Spleen (tissue), 7 donors: ENCODE measurements around the gene LYPD4.

Experiments used
- POLR2A ChIP-seq, 3 donors: fragments of 450-650 bp; IDR thresholded peaks; one replicate each; pipeline ENCODE4 v1.5.1; 2017; ENCODE audit warnings: antibody characterized with exemption in 3 of 3, mild to moderate bottlenecking in 1 of 3
- TF ChIP-seq, protein P1 (sequence below), 11 experiments: fragments of 200-600 bp in 7 of 11; fragments of 450-650 bp in 4 of 11; sonication (generic) in 4 of 11; IDR thresholded peaks in 8 of 11; conservative IDR thresholded peaks in 3 of 11; 1 replicate in 7 of 11; 2 replicates in 4 of 11; pipeline versions ENCODE4 v1.4.0 to v1.8.0; 2016 to 2021; ENCODE audit warnings: antibody characterized with exemption in 11 of 11, inconsistent platforms in 4 of 11, mild to moderate bottlenecking in 1 of 11
- donor health status: DM: no; HTN: no; CAD: no; lungs with moderate emphysema.
- donor health status: DM: no; HTN: no; CAD: no.
- donor health status: DM: no; HTN: no; CAD: no.

DNA sequence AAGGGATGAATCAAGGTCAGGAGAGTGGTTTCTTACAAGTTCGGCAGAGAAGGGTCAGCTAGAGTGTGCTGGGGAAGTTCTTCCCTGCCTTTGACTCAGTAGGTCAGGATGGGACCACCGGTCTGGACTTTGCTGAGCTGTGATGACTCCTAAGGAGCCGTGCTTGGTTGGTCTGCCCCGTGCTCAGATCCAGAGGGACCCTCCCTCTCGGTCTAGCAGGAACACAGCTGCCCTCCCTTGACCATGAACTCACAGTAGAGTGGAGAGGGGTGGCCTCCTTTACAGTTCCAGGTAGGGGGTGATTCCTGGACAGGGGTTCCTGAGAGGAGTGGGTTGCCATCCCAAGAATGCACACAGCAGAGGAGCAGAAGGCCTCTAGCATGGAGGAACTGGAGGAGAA lies 19.9 kb upstream of the LYPD4 start:
- TF ChIP-seq, protein P1, sequence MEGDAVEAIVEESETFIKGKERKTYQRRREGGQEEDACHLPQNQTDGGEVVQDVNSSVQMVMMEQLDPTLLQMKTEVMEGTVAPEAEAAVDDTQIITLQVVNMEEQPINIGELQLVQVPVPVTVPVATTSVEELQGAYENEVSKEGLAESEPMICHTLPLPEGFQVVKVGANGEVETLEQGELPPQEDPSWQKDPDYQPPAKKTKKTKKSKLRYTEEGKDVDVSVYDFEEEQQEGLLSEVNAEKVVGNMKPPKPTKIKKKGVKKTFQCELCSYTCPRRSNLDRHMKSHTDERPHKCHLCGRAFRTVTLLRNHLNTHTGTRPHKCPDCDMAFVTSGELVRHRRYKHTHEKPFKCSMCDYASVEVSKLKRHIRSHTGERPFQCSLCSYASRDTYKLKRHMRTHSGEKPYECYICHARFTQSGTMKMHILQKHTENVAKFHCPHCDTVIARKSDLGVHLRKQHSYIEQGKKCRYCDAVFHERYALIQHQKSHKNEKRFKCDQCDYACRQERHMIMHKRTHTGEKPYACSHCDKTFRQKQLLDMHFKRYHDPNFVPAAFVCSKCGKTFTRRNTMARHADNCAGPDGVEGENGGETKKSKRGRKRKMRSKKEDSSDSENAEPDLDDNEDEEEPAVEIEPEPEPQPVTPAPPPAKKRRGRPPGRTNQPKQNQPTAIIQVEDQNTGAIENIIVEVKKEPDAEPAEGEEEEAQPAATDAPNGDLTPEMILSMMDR (IDR thresholded peaks at IDR 0.05 in 8 of 11, conservative IDR thresholded peaks at IDR 0.05 in 3 of 11), result no peak
- TF ChIP-seq POLR2A (IDR thresholded peaks at IDR 0.05), result no peak
